GM15510 (cell line): Measurements from ENCODE around the gene KIF26A.

Experiments
- POLR2A ChIP-seq: IDR thresholded peaks from 3 replicates; pipeline ENCODE4 v1.6.1; 2011; ENCODE audit warnings: borderline replicate concordance; ENCODE audit not compliant: insufficient read length; ENCODE audit errors: extremely low read depth

KIF26A gene

DNA sequence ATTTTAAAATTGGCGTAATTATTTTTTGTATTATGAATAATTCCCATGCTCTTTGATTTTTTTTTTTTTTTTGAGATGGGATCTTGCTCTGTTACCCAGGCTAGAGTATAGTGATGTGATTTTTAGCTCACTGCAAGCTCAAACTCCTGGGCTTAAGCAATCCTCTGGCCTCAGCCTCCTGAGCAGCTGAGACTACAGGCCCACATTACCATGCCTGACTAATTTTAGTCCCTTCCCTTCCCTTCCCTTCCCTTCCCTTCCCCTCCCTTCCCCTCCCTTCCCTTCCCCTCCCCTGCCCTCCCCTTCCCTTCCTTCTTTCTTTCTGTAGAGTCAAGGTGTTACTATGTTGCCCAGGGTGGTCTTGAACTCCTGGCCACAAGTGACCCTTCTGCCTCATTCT, 9.4 kb upstream of the KIF26A start:
- no peak for TF ChIP-seq POLR2A

DNA sequence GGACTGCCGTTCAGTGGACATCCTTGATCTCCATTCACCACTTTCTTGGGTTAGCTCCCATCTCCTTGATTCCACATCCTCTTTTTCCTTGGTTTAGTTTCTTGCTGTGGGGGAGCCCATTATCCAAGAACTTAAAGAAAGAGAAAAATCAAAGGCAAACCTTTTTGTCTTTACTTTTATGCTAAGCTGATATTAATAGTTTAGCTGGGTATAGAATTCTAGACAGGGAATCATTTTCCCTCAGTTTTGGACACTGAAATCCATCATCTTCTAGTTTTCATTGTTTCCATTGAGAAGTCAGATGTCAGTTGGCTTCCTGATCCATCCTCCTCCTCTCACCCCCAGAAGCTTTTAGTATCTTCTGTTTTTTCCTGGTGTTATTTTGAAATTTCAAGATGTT, 8.8 kb upstream of the KIF26A start:
- no peak for TF ChIP-seq POLR2A

DNA sequence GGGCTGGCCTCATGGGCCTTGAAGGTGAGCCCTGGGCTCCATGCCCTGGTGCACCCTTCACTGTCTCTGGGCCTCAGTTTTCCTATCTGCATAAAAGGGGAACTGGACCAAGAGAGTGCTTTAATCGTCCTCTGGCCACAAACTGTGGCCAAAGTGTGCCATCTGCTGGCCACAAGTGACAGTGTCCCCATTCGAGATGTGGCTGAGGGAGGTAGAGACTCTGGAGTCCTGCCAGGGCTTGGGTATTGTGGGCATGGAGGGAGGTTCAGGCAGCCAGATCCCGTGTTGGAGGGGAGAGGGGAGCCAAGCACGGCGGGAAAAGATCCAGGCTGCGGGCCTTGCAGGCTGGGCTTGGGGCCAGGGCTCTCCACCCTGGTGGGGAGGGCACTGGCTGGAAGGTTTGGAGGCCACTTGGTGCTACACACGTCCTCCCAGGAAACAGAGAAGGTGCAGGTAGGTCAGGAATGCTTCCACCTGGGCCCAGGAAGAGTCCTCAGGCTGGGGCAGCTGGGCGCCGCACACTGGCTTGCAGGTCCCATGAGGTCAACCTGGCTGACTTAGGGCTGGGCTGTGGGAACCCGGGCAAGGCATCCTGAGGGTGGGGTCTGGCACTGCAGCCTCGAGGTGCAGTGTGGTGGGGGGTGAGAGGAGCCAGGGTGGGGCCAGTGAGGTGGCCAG, 7.3 kb upstream of the KIF26A start:
- TF ChIP-seq POLR2A, result no peak

DNA sequence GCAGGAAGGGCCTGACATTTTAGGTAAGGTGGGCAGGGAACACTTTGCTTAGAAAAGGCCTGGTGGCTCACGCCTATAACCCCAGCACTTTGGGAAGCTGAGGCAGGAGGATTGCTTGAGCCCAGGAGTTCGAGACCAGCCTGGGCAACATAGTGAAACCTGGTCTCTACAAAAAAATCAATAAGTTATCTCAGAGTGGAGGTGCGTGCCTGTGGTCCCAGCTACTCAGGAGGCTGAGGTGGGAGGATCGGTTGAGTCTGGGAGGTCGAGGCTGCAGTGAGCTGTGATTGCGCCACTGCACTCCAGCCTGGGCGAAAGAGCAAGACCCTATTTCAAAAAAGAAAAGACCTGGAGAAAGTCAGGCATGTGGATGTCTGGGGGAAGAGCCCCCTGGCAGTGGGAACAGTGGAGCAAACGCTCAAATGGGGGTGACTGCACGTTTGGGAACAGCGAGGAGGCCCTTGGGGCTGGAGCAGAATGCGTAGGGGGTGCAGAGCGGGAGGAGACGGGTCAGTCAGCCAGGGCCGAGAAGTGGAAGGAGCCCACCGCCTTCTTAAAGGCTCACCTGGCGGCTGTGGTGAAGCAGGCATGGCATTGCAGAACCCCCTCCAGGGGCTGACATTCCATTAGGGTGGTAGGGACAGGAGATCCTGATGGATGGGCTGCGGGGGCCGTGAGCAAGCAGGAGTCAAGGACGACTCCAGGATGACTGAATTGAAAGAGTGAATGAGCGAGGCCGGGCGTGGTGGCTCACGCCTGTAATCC, 6.2 kb upstream of the KIF26A start:
- no peak for TF ChIP-seq POLR2A

DNA sequence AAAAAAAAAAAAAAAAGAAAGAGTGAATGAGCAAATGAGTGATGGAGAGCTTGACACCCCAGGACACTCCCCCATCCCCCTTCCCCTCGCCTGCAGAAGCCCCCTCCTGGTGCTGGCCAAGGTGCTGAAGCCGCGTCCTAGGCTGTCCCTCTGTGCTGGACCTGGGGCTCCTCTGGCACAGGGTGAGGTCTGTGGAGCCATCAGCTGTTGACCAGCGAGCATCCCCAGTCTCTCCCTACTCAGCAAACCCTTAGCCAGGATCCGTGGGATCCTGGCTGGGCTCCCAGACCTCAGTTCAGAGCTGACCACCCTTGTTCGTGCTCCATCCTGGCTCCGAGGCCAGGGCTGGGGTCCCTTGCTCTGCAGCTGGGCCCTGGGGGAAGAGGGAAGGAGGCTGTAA, 5.4 kb upstream of the KIF26A start:
- no peak for TF ChIP-seq POLR2A

DNA sequence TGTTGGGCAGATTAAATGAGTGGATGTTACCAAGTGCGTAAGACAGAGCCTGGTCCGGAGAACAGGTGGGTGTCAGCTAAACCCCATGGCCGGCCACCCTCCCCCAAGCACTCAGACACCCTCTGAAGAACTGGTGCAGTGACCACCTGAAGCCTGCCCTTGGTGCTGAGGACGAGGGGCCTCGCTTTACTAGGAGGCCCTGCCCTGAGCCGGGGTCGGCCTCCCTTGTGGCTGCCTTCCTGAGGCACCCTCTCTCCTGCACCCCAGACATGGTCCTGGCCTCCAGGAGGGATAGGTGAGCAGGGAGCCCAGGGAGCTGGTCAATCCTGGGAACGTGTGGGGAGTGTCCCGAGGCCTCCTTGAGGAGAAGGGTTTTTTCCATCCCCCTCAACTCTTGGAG, 4.9 kb upstream of the KIF26A start:
- no peak for TF ChIP-seq POLR2A

DNA sequence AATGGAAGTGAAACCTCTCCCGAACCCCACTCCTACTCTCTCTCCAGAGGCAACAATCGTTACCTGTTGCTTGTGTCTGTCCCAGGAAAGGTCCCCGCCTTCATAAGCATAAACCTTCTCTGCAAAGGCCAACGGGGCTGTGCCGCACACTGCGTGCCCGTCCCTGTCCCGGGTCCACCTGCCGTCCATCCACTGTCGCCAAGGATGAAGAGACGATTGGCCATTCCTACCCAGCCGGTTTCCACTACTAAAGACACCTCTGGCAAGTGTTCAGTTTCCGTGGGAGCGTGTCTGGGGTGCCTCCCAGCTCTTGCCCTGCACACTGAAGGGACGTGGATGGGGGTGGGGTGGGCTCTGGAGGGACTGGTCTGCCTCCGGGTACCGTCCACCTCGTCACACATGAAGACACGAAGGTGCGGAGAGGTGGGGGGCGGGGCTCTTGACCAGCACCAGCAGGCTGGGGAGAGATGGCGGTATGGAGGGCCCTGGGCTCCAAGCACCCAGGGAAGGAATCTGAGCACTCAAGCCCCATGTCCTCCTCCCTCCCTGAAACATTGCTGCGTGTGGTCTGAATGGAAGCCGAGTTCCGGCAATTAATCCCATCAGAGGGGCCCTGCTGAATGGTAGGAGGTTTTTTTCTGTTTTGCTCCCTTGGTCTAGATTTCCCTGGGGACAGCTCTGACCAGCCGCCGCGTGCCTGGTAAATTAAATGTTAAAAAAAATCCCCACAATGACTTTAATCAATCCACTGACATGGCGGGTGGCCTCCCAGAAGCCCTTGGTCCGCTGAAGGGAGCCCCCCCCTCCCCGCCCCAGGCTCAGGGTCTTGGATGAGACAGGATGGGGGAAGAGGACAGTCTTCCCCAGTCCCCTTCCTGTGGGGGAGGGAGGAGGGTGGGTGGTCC, 4.1 kb upstream of the KIF26A start:
- no peak for TF ChIP-seq POLR2A

DNA sequence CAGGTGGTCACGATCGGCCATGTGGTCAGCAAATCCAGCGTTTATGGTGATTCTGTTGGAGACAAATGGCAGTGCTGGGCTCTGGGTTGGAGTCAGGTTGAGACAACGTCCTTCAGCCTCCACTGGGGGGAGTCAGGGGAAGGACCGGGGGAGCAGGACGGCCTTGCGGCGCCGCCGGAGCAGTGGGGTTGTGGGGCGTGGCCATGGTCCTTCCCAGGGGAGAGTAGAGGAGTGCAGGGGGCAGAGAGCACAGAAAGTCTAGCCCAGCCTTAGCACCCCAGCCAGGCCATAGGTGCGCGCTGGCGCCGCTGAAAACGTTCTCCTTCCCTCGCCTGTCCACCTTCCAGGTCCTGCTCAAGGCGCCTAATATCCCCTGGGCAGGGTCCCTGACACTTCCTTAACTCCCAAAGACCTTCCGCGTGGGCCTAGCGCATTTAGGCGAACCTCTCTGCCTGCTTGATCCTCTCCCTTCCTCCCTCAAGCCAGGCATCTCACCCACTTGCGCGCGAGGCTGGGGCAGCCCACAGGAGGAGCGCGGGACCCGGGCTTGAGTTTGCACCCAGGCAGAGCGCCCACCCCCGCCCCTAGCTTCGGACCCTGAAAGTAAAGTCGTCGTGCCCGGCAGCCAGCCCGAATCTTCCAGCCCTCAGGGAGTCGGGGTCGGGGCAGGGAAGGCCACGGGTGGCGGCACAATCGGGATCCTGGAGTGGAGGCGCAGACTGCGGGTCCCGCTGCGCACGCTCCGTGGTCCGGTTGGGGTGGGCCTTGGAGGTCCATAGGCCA, 3.1 kb upstream of the KIF26A start:
- TF ChIP-seq POLR2A, result no peak

DNA sequence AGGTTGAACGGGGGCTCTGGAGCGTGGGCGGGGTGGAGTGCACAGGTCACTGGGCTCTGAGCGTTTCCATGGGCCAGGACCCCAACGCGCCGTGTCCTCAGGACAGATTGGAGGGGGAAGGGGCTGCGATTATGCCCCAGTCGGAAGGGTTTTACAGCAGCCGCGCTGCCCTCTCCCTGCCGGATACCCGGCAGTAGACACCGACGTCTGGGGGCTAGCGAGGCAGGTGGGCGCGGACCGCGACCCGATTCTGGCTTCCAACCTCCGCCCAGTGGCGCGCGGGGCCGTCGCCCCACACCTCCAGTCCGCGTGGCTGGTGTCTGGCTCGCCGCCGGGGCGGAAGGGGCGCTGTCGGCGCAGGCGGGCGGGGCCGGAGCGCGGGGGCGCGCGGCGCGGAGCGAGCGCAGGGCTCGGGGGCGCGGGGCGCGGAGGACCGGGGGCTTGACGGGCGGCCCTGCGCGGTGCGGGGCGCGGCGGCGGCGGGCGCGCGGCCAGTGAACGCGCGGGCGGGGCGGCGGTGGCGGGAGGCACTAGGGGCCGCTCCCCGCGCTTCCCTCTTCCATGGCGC, 2.4 kb upstream of the KIF26A start:
- no peak for TF ChIP-seq POLR2A

DNA sequence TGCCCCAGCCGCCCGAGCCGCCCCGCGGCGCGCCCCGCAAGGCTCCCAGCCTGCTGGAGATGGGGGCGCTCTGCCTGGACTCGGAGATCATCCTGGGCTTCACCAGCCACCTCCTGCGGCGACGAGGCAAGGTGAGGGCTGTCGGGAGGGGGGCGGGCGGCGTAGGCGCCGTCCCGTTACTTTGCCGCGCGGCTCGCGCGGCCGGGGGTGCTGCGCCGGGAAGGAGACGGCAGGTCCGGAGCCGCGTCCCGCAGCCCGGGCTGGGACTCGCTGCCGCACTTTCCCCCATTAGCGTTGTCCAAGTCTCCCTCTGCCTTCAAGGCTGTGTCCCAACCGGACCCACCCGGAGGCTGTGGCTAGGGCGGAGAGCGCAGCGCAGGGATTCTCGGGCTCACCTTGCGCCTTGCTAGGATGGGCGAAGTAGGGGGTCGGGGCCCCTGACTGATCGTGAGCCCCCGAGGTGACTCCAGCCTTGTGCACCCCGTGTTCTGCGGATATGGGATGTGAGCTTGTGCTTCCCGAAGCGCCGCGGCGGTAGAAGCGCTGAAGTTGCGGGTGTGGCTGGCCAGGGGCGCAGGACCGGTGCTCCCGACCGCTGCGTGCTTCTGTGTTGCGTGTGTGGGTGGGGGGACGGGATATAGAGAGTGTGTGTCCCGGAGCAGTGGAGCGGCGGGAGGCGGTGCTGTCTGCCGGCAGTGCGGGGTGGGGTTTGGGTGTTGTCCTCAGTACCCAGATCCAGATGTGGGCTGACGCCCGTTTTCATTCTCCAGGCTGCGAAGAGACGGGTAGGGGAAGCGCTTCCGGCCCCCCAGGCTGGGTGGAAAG, 1.7 kb upstream of the KIF26A start:
- TF ChIP-seq POLR2A, result no peak

DNA sequence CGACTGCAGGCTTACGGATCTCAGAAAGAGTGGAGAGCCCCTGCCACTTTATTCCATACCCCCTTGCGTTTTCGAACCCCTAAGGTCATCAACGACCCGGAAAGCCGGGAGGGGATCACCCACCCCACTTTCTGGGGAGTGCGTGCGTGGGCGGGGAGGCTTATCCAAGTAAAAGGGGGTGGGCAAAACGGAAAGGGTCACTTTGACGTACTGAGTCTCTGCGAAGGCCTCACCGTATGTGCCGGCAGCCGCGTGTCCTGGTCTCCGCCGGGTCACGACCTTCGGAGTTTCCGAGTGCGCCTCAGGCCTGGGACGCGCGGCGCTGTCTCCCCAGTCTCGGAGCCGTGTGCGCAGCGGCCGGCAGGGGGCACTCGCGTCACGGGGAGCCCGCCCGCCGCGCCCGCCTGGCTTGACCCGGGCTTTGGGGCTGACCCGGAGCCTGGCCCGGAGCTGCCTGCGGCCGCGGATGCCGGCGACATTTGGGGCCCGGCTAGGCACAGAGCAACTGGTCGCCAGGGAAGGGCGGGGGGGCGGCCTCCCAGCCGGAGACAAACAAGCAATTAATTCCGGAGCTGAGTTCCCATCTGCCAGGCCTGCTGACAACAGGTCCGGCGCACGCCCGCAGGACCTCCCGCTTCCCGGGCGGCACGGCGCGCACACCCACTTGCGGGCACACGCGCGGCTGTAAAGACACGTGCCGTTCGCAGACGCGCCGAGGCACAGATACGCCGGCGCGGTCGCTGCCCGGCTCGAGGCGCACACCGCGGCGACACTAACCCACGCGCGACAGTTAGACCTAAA, 890 bp upstream of the KIF26A start:
- no peak for TF ChIP-seq POLR2A

DNA sequence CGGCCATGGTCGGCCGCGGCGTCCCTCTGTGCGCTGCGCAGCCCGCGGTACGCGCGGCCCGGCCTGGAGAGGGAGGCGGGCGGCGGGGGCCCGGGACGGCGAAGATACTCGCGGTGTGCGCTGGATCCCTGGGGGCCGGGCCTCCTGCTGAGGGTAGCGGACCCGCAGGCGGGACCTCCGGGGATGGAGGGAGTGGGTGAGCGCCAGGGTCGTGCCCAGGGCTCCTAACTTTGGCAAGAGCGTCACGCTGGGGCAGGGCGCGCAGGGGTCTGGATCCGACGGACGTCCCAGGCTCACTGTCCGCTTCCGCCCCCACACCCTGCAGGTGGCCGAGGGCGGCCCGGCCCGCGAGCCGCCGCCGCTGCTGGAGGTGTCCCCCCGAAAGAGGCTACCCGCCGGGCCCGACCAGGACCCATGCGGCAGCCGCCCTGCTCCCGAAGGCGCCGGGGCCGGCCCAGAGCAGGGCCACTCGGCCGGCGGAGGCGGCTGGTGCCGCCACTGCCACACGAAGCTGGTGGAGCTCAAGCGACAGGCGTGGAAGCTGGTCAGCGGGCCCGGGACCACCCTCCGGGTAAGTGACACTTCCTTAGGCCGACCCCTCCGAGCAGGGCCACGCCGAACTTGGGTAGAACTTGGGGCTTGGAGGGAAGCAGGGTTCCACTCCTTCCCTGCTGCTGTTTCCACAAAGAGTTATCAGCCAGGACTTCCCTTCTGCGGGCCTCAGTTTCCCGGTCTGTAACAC, 502 bp downstream of the KIF26A start:
- TF ChIP-seq POLR2A, result no peak
